Natural killer cell (primary cell): ENCODE results near the gene CNNM3. TPM values are rescaled to one million over a fixed set of nuclear protein-coding genes. Genes with fewer than 3 reads are reported as not detected.

Experiments
- ATAC-seq, 3 donors: fragments of 150-1000 bp in 2 of 3; fragments of 200-7000 bp in 1 of 3; cut with Tn5 transposase; 1 replicate in 1 of 3; 2 replicates in 2 of 3; pipeline ENCODE4 v1.10.0; 2021; ENCODE audit warnings: mild to moderate bottlenecking in 2 of 3, moderate library complexity in 2 of 3
- DNase-seq, 2 donors: peaks; one replicate each; pipeline versions ENCODE4 v3.0.0 to v3.0.0-alpha.2; 2013 to 2021; ENCODE audit warnings: mixed read lengths in 1 of 2
- H3K27ac ChIP-seq: one replicate; pipeline ENCODE4 v1.5.1; 2013; ENCODE audit warnings: mild to moderate bottlenecking, low read length
- H3K27me3 ChIP-seq: one replicate; pipeline ENCODE4 v1.6.1; 2013; ENCODE audit warnings: low read length; ENCODE audit not compliant: control insufficient read depth, insufficient read depth
- H3K36me3 ChIP-seq: one replicate; pipeline ENCODE4 v1.6.1; 2013; ENCODE audit warnings: low read length; ENCODE audit not compliant: control insufficient read depth, insufficient read depth
- H3K4me1 ChIP-seq: one replicate; pipeline ENCODE4 v1.6.1; 2013; ENCODE audit warnings: low read length; ENCODE audit not compliant: control insufficient read depth, insufficient read depth
- H3K4me3 ChIP-seq: one replicate; pipeline ENCODE4 v1.5.1; 2013; ENCODE audit warnings: low read length
- H3K9me3 ChIP-seq: one replicate; pipeline ENCODE4 v1.6.1; 2013; ENCODE audit warnings: low read length; ENCODE audit not compliant: control insufficient read depth, insufficient read depth
- H3K27ac Mint-ChIP-seq, 2 donors: one replicate each; pipeline ENCODE4 v1.8.0; 2022; ENCODE audit warnings: mild to moderate bottlenecking in 2 of 2, mixed read lengths in 2 of 2, moderate library complexity in 1 of 2
- H3K27me3 Mint-ChIP-seq, 2 donors: one replicate each; pipeline ENCODE4 v1.8.0; 2022; ENCODE audit warnings: low read depth in 2 of 2, mixed read lengths in 2 of 2
- H3K36me3 Mint-ChIP-seq: one replicate; pipeline ENCODE4 v1.8.0; 2022; ENCODE audit warnings: mixed read lengths
- H3K4me1 Mint-ChIP-seq, 2 donors: one replicate each; pipeline ENCODE4 v1.8.0; 2022; ENCODE audit warnings: mixed read lengths in 2 of 2
- H3K4me3 Mint-ChIP-seq: one replicate; pipeline ENCODE4 v1.8.0; 2022; ENCODE audit warnings: mild to moderate bottlenecking, moderate library complexity, mixed read lengths
- H3K9me3 Mint-ChIP-seq, 2 donors: one replicate each; pipeline ENCODE4 v1.8.0; 2022; ENCODE audit warnings: mixed read lengths in 2 of 2
- WGBS: methylation state at CpG from one replicate; pipeline ENCODE4 v1.1.7; 2013; ENCODE audit warnings: missing lambda C conversion rate; ENCODE audit not compliant: insufficient coverage; 5-methylcytosine and 5-hydroxymethylcytosine counted together
- intact Hi-C: fragments of 100-400 bp; cut with micrococcal nuclease; formaldehyde crosslinking; loops from one replicate; pipeline ENCODE4 v1.14.2; 2022
- total RNA-seq, 4 donors: library from RNA; stranded (reverse); fragments of 120-200 nt in 1 of 4; gene quantifications; one replicate each; pipeline versions ENCODE4 v1.2.3 to v1.2.4, GENCODE V29; 2013 to 2022
- TF ChIP-seq, protein P1 (sequence below): fragments of 200-600 bp; IDR thresholded peaks from one replicate; pipeline ENCODE4 v1.8.0; 2022; ENCODE audit warnings: antibody characterized with exemption

CNNM3 gene
- total RNA-seq, 3 donors from 2014 or later (not counting 1 experiment from before 2014, with no cell fraction given), result 33.8 to 55.2 (median 45.6) TPM

GRCh38 chr2:96772903-96773671, 43.0 kb upstream of the CNNM3 start:
- Mint-ChIP-seq H3K4me1 (peaks cover 4 to 31% of the 10 kb centered on the region in 2 donors), H3K36me3 (no peaks in the 10 kb centered on the region), H3K4me3 (peak overlapping the region; percentile 47), H3K9me3 (no peaks in the 10 kb centered on the region), H3K27me3 (no peaks in the 10 kb centered on the region), H3K27ac (peak overlapping the region; percentile 75 to 92)
- H3K4me3 ChIP-seq, result no peak overlapping the region
- TF ChIP-seq, protein P1, sequence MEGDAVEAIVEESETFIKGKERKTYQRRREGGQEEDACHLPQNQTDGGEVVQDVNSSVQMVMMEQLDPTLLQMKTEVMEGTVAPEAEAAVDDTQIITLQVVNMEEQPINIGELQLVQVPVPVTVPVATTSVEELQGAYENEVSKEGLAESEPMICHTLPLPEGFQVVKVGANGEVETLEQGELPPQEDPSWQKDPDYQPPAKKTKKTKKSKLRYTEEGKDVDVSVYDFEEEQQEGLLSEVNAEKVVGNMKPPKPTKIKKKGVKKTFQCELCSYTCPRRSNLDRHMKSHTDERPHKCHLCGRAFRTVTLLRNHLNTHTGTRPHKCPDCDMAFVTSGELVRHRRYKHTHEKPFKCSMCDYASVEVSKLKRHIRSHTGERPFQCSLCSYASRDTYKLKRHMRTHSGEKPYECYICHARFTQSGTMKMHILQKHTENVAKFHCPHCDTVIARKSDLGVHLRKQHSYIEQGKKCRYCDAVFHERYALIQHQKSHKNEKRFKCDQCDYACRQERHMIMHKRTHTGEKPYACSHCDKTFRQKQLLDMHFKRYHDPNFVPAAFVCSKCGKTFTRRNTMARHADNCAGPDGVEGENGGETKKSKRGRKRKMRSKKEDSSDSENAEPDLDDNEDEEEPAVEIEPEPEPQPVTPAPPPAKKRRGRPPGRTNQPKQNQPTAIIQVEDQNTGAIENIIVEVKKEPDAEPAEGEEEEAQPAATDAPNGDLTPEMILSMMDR, result no peak
- H3K27me3 ChIP-seq, result no peaks in the 10 kb centered on the region
- peaks cover 26% of the 10 kb centered on the region for H3K4me1 ChIP-seq
- DNase-seq (peak in 1 of 2 donors; percentile 25), ATAC-seq (no peak)
- no peaks in the 10 kb centered on the region for H3K9me3 ChIP-seq
- intact Hi-C loops, result no loop called here
- H3K36me3 ChIP-seq, result no peaks in the 10 kb centered on the region
- 84% methylated on average over 7 of the region's 12 CpGs for WGBS
- H3K27ac ChIP-seq, result peak overlapping the region; percentile 41

DNA sequence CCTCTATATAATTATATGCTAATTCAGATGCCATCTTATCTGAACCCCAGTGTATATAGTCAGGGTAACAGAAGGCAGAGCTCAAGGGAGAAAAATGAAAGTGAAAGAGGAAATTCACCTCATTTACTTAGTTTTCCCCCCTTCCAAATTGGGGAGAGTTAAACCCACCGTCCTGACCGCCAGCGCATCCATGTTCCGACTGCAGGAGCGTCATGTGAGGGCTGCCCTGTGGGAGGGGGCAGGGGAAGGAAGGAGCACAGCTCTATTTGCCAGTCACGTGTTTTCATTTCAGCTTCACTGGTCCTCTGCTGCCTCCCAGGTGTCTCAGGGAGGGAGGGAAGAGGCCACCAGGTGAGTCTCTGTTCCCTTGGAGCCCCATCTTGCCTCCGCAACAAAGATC, 42.1 kb upstream of the CNNM3 start:
- Mint-ChIP-seq H3K27me3 (no peaks in the 10 kb centered on the region), H3K4me3 (peak overlapping the region; percentile 96), H3K4me1 (peaks cover 4 to 28% of the 10 kb centered on the region in 2 donors), H3K36me3 (no peaks in the 10 kb centered on the region), H3K9me3 (no peaks in the 10 kb centered on the region), H3K27ac (peak overlapping the region; percentile 75 to 92)
- TF ChIP-seq, protein P1, result no peak
- intact Hi-C loops, result no loop called here
- DNase-seq (peak; percentile 27 to 78), ATAC-seq (peak; percentile 63 to 79 (median 67))
- Histone ChIP-seq H3K27ac (peak overlapping the region; percentile 41), H3K4me3 (peak overlapping the region; percentile 40), H3K27me3 (no peaks in the 10 kb centered on the region), H3K9me3 (no peaks in the 10 kb centered on the region), H3K4me1 (peaks cover 23% of the 10 kb centered on the region), H3K36me3 (no peaks in the 10 kb centered on the region)
- 2% methylated on average over 6 of the region's 7 CpGs for WGBS

- intact Hi-C loops, result no loop called here
- no peak overlapping the region for H3K4me3 ChIP-seq
- no peaks in the 10 kb centered on the region for H3K36me3 ChIP-seq
- Mint-ChIP-seq H3K4me3 (peak overlapping the region; percentile 41), H3K4me1 (peaks cover 4 to 23% of the 10 kb centered on the region in 2 donors), H3K9me3 (no peaks in the 10 kb centered on the region), H3K27ac (peak overlapping the region in 1 of 2 donors; percentile 92), H3K36me3 (no peaks in the 10 kb centered on the region), H3K27me3 (no peaks in the 10 kb centered on the region)
- DNase-seq, result no peak
- no peaks in the 10 kb centered on the region for H3K27me3 ChIP-seq
- no peak for ATAC-seq
- H3K9me3 ChIP-seq, result no peaks in the 10 kb centered on the region
- H3K4me1 ChIP-seq, result peaks cover 23% of the 10 kb centered on the region
- H3K27ac ChIP-seq, result peak overlapping the region; percentile 18
- TF ChIP-seq, protein P1, result no peak
- 44% methylated on average over 1 of the region's 1 CpG for WGBS
Measured at GRCh38 chr2:96775160-96775559, 40.9 kb upstream of the CNNM3 start.
